Hepatocyte (in vitro differentiated cells): ENCODE results near the gene SEPSECS. TPM values are rescaled to one million over a fixed set of nuclear protein-coding genes. Genes with fewer than 3 reads are reported as not detected.

Source experiments
- DNase-seq: peaks from one replicate; pipeline ENCODE4 v3.0.0-alpha.2; 2016; ENCODE audit warnings: low spot score
- H2AFZ ChIP-seq: fragments of 200-600 bp; sonication (generic); 2 replicates; pipeline ENCODE4 v1.6.0; 2016; ENCODE audit warnings: antibody characterized with exemption, mild to moderate bottlenecking
- H3K27ac ChIP-seq: fragments of 200-600 bp; sonication (generic); 2 replicates; pipeline ENCODE4 v1.5.1; 2016; ENCODE audit warnings: mild to moderate bottlenecking
- H3K27me3 ChIP-seq: fragments of 200-600 bp; sonication (generic); 2 replicates; pipeline ENCODE4 v1.6.1; 2016
- H3K36me3 ChIP-seq: fragments of 200-600 bp; sonication (generic); replicated peaks from 2 replicates; pipeline ENCODE4 v1.5.1; 2016; ENCODE audit warnings: low read depth; ENCODE audit not compliant: insufficient read depth
- H3K4me1 ChIP-seq: fragments of 200-600 bp; sonication (generic); 2 replicates; pipeline ENCODE4 v1.5.1; 2016; ENCODE audit warnings: mild to moderate bottlenecking, moderate library complexity; ENCODE audit not compliant: insufficient read depth
- H3K4me2 ChIP-seq: fragments of 200-600 bp; sonication (generic); 2 replicates; pipeline ENCODE4 v1.6.0; 2016
- H3K4me3 ChIP-seq: fragments of 200-600 bp; sonication (generic); 2 replicates; pipeline ENCODE4 v1.5.1; 2016; ENCODE audit warnings: mild to moderate bottlenecking
- H3K79me2 ChIP-seq: fragments of 200-600 bp; sonication (generic); 2 replicates; pipeline ENCODE4 v1.6.0; 2017; ENCODE audit warnings: mild to moderate bottlenecking
- H3K9me2 ChIP-seq: fragments of 200-600 bp; sonication (generic); replicated peaks from 2 replicates; pipeline ENCODE4 v1.6.0; 2017; ENCODE audit warnings: mild to moderate bottlenecking; ENCODE audit not compliant: insufficient read depth
- H3K9me3 ChIP-seq: fragments of 200-600 bp; sonication (generic); 2 replicates; pipeline ENCODE4 v1.5.1; 2016; ENCODE audit warnings: low read depth, mild to moderate bottlenecking
- H4K20me1 ChIP-seq: fragments of 200-600 bp; sonication (generic); 2 replicates; pipeline ENCODE4 v1.6.0; 2016; ENCODE audit warnings: mild to moderate bottlenecking; ENCODE audit not compliant: insufficient read depth, poor library complexity, severe bottlenecking
- EZH2 ChIP-seq: fragments of 200-600 bp; sonication (generic); IDR thresholded peaks from 2 replicates; pipeline ENCODE4 v1.6.1; 2016; ENCODE audit warnings: antibody characterized with exemption, mild to moderate bottlenecking, borderline replicate concordance
- EZH2phosphoT487 ChIP-seq: fragments of 200-600 bp; sonication (generic); IDR thresholded peaks from one replicate; pipeline ENCODE4 v1.6.1; 2018; ENCODE audit warnings: antibody characterized with exemption, mild to moderate bottlenecking, low read depth, moderate library complexity; ENCODE audit not compliant: unreplicated experiment, severe bottlenecking
- WGBS: methylation state at CpG from one replicate; pipeline ENCODE4 v1.1.6; 2016; ENCODE audit warnings: low lambda C conversion rate; ENCODE audit errors: missing lambda C conversion rate; 5-methylcytosine and 5-hydroxymethylcytosine counted together
- polyA plus RNA-seq: library from polyadenylated mRNA; unstranded; fragments of >200 nt; fragmentation: Nextera tagmentation; extraction: Ambion mirVana; gene quantifications from 2 replicates; pipeline ENCODE4 v1.2.1, GENCODE V29; 2016
- total RNA-seq: library from RNA; depleted of rRNA; stranded (reverse); fragments of >200 nt; gene quantifications from 2 replicates; pipeline ENCODE4 v1.2.3, GENCODE V29; 2014
- TF ChIP-seq, protein P1 (sequence below): fragments of 200-600 bp; sonication (generic); IDR thresholded peaks from 2 replicates; pipeline ENCODE4 v1.5.1; 2016; ENCODE audit warnings: antibody characterized with exemption, mild to moderate bottlenecking; ENCODE audit not compliant: poor library complexity

Gene SEPSECS
- total and polyA plus RNA-seq, 2 experiments from 2014 or later = 3.0 to 10.3 TPM

DNA sequence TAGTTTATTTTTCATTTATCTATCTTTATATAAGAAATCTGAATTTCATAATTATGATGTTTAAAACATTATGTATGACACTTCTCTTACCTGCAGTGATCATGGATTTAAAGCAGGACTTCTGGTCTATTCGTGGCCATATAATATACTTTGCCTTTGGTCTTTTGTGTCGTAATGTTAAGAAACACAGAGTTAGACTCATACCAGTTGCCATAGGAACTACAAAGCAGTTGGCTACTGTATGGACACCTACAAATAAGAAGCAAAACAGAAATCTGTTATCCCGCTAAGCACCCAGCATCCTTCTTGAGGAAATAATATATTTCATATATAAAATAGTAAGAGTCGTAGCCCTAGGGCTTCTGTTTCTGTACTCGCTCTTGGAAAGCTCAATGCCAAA is 4.3 kb downstream of the SEPSECS start:
- no peaks in the 10 kb centered on the region for H4K20me1 ChIP-seq
- H3K4me1 ChIP-seq = no peaks in the 10 kb centered on the region
- no peak for DNase-seq
- H3K27ac ChIP-seq = no peak overlapping the region
- H3K9me3 ChIP-seq = no peaks in the 10 kb centered on the region
- H3K4me3 ChIP-seq = no peak overlapping the region
- H3K4me2 ChIP-seq = no peak overlapping the region
- no peaks in the 10 kb centered on the region for H3K36me3 ChIP-seq
- H2AFZ ChIP-seq = no peak overlapping the region
- peaks cover 3% of the 10 kb centered on the region for H3K79me2 ChIP-seq
- WGBS = 92% methylated on average over 5 of the region's 5 CpGs
- no peaks in the 10 kb centered on the region for H3K27me3 ChIP-seq
- TF ChIP-seq, protein P1, sequence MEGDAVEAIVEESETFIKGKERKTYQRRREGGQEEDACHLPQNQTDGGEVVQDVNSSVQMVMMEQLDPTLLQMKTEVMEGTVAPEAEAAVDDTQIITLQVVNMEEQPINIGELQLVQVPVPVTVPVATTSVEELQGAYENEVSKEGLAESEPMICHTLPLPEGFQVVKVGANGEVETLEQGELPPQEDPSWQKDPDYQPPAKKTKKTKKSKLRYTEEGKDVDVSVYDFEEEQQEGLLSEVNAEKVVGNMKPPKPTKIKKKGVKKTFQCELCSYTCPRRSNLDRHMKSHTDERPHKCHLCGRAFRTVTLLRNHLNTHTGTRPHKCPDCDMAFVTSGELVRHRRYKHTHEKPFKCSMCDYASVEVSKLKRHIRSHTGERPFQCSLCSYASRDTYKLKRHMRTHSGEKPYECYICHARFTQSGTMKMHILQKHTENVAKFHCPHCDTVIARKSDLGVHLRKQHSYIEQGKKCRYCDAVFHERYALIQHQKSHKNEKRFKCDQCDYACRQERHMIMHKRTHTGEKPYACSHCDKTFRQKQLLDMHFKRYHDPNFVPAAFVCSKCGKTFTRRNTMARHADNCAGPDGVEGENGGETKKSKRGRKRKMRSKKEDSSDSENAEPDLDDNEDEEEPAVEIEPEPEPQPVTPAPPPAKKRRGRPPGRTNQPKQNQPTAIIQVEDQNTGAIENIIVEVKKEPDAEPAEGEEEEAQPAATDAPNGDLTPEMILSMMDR = no peak
- no peak for TF ChIP-seq EZH2
- TF ChIP-seq EZH2phosphoT487 = no peak
- H3K9me2 ChIP-seq = no peaks in the 10 kb centered on the region

DNA sequence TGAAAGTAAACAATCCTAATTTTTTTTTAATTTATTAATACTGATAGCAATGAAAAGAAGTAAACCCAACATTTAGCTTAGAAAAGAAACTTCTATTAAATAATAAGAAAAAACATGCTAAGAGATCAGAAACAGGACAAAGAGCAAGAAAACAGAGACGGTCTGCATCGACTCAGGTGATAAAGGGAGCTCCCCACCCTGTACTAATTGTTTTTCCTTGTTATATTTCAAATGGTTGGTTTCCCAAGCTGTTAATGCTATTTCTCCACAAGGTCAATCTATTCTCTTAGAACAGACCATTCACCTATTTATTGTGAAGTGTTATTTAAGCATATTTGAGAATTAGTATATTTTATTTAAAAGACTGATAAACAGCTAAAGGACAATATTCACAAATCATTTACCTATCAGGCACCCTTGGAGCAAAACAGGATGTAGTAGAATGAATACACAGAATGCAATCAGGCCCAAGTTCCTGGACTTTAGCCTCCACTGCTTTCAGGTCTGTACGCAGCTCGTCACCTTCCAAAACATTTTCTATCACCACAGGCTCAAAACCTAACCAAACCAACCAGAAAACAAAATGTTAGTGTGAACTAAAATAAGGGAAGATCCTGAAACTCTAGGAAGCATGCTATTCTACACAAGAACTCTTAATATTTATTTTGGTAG is 5.5 kb downstream of the SEPSECS start:
- Histone ChIP-seq H3K9me3 (no peaks in the 10 kb centered on the region), H3K4me1 (no peaks in the 10 kb centered on the region), H4K20me1 (no peaks in the 10 kb centered on the region), H3K79me2 (peaks cover 3% of the 10 kb centered on the region), H3K36me3 (no peaks in the 10 kb centered on the region), H3K4me3 (no peak overlapping the region), H3K27ac (peak overlapping the region; percentile 84), H3K4me2 (peak overlapping the region; percentile 45), H2AFZ (no peak overlapping the region), H3K9me2 (no peaks in the 10 kb centered on the region), H3K27me3 (no peaks in the 10 kb centered on the region)
- 65% methylated on average over 4 of the region's 4 CpGs for WGBS
- TF ChIP-seq EZH2phosphoT487 (no peak), EZH2 (no peak)
- TF ChIP-seq, protein P1 = no peak
- peak; percentile 56 for DNase-seq

DNA sequence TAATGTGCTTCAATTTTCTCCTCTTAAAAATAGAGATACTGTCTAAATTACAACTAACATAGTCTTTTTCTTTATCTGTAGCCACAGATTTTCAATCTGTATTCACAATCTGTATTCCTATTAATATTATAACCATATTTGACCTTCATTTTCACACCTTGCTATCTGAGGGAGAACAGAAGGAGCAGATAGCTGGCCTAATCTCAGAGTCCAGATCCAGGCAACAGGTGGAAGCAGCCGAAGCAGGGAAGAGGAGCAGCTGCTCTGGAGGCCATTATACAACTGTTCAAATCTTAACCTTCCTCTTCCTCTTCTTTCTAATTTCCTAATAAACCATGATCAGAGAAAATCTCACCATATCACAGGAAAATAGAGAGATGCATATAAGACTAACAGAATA is 14.2 kb downstream of the SEPSECS start:
- Histone ChIP-seq H3K4me1 (no peaks in the 10 kb centered on the region), H3K36me3 (no peaks in the 10 kb centered on the region), H2AFZ (no peak overlapping the region), H3K27ac (no peak overlapping the region), H3K27me3 (no peaks in the 10 kb centered on the region), H3K79me2 (no peaks in the 10 kb centered on the region), H4K20me1 (no peaks in the 10 kb centered on the region), H3K9me3 (no peaks in the 10 kb centered on the region), H3K4me3 (no peak overlapping the region), H3K9me2 (no peaks in the 10 kb centered on the region), H3K4me2 (no peak overlapping the region)
- TF ChIP-seq EZH2 = no peak
- no peak for TF ChIP-seq EZH2phosphoT487
- TF ChIP-seq, protein P1 = no peak
- WGBS = 81% methylated on average over 1 of the region's 1 CpG
- DNase-seq = no peak
